ENCODE data around the gene REST. TPM values are rescaled to one million over a fixed set of nuclear protein-coding genes. Genes with fewer than 3 reads are reported as not detected.
"Not testable (repeated sequence)": the region's sequence is repeated elsewhere in the genome, so short reads cannot be mapped to it uniquely, and the experiment has no call there.

REST gene
- total and polyA plus RNA-seq, 2 experiments from 2014 or later, result 36.7 to 54.6 TPM

DNA sequence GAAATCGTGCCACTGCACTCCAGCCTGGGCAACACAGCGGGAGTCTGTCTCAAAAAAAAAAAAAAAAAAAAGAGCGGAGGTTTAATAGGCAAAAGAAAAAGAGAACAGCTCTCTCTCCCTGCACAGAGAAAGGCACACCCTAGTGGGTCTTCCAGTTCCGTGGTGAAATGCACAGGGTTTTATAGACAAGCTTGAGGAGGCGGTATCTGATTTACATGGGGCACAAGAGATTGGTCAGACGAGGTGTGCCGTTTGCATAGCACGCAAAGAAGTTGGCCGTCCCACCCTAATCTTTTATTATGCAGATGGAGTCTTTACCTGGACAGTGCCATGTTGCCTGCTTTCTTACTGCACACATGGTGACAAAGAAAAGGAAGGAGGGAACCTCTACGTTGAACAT, 33.5 kb upstream of the REST start:
- no peaks in the 10 kb centered on the region for H4K20me1 ChIP-seq (ENCODE audit: insufficient read depth)
- no peak for DNase-seq
- no peak for TF ChIP-seq EZH2phosphoT487 (IDR thresholded peaks at IDR 0.05; ENCODE audit: insufficient read depth, low read depth)
- TF ChIP-seq EZH2 (IDR thresholded peaks at IDR 0.05; ENCODE audit: insufficient read depth, poor library complexity, severe bottlenecking), result no peak
- no peaks in the 10 kb centered on the region for H3K27me3 ChIP-seq (replicated peaks; ENCODE audit: insufficient read depth)
- no peak overlapping the region for H3K4me2 ChIP-seq (ENCODE audit: unreplicated experiment)
- in situ Hi-C loops (cut with MboI), result no loop called here
- no peaks in the 10 kb centered on the region for H3K4me1 ChIP-seq (ENCODE audit: insufficient read depth)
- H3K4me3 ChIP-seq, result no peak overlapping the region
- H3K9ac ChIP-seq, result no peak overlapping the region
- WGBS, 2 experiments (ENCODE audit: low coverage in 1 of 2, low lambda C conversion rate in 2 of 2, missing lambda C conversion rate in 2 of 2), result 64 to 70% methylated on average over 8 to 10 of the region's 10 CpGs
- no peaks in the 10 kb centered on the region for H3K79me2 ChIP-seq (ENCODE audit: insufficient read depth)
- H2AFZ ChIP-seq, result no peak overlapping the region
- no peak overlapping the region for H3K27ac ChIP-seq
- no peaks in the 10 kb centered on the region for H3K36me3 ChIP-seq (ENCODE audit: low read depth)
- H3K9me2 ChIP-seq (ENCODE audit: insufficient read depth), result no peaks in the 10 kb centered on the region
- H3K9me3 ChIP-seq (ENCODE audit: low read depth), result no peaks in the 10 kb centered on the region
- 0 out of 2 replicates have a peak, but pooled peaks cover 6% of the 10 kb centered on the region for H3F3A ChIP-seq (ENCODE audit: insufficient read depth)

DNA sequence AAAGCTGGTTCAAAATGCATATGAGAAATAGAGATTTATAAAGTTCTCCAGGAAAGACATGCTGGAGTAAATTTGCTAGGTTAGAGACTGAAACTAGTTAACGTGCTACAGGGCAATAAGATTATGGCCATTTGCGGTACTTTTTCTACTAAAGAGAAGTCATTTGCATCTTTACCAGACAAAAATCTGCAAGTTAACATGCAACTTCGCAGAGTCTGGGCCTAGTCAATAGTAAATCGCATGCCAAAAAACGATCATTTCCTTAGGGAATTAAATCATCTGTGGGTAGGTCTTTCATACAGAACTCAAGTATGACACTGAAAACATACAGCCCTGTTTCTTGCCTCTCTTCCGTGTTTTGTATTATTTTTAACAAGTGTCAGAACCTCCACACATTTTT, 32.8 kb upstream of the REST start:
- WGBS, 2 experiments (ENCODE audit: low coverage in 1 of 2, low lambda C conversion rate in 2 of 2, missing lambda C conversion rate in 2 of 2), result 12 to 13% methylated on average over 6 of the region's 6 CpGs
- no peak for DNase-seq
- H3K79me2 ChIP-seq (ENCODE audit: insufficient read depth), result no peaks in the 10 kb centered on the region
- H3K4me2 ChIP-seq (ENCODE audit: unreplicated experiment), result no peak overlapping the region
- H3K27me3 ChIP-seq (replicated peaks; ENCODE audit: insufficient read depth), result no peaks in the 10 kb centered on the region
- no peak overlapping the region for H3K4me3 ChIP-seq
- TF ChIP-seq EZH2 (IDR thresholded peaks at IDR 0.05; ENCODE audit: insufficient read depth, poor library complexity, severe bottlenecking) (no peak), EZH2phosphoT487 (IDR thresholded peaks at IDR 0.05; ENCODE audit: insufficient read depth, low read depth) (no peak)
- H3F3A ChIP-seq (ENCODE audit: insufficient read depth), result 0 out of 2 replicates have a peak, but pooled peaks cover 6% of the 10 kb centered on the region
- no peaks in the 10 kb centered on the region for H3K36me3 ChIP-seq (ENCODE audit: low read depth)
- H3K9me2 ChIP-seq (ENCODE audit: insufficient read depth), result no peaks in the 10 kb centered on the region
- H3K4me1 ChIP-seq (ENCODE audit: insufficient read depth), result no peaks in the 10 kb centered on the region
- in situ Hi-C loops (cut with MboI), result no loop called here
- H3K9me3 ChIP-seq (ENCODE audit: low read depth), result no peaks in the 10 kb centered on the region
- H2AFZ ChIP-seq, result no peak overlapping the region
- no peak overlapping the region for H3K9ac ChIP-seq
- H3K27ac ChIP-seq, result no peak overlapping the region
- H4K20me1 ChIP-seq (ENCODE audit: insufficient read depth), result no peaks in the 10 kb centered on the region

DNA sequence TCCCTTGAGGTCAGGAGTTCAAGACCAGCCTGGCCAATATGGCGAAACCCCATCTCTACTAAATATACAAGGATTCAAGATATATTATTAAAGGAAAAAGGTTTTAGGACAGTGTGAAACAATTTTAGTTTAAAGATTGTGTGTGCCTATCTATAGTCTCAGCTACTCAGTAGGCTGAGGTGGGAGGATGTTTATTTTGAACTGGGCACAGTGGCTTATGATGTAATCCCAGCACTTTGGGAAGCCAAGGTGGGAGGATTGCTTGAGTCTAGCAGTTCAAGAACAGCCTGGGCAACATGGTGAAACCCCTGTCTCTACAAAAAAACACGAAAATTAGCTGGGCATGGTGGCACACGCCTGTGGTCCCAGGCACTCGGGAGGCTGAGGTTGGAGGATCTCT, 31.4 kb upstream of the REST start:
- Histone ChIP-seq H3F3A (ENCODE audit: insufficient read depth) (0 out of 2 replicates have a peak, but pooled peaks cover under 1% of the 10 kb centered on the region), H4K20me1 (ENCODE audit: insufficient read depth) (no peaks in the 10 kb centered on the region), H3K27me3 (replicated peaks; ENCODE audit: insufficient read depth) (no peaks in the 10 kb centered on the region), H3K36me3 (ENCODE audit: low read depth) (no peaks in the 10 kb centered on the region), H2AFZ (no peak overlapping the region), H3K4me1 (ENCODE audit: insufficient read depth) (no peaks in the 10 kb centered on the region), H3K9me2 (ENCODE audit: insufficient read depth) (no peaks in the 10 kb centered on the region), H3K27ac (no peak overlapping the region), H3K9ac (no peak overlapping the region), H3K4me3 (no peak overlapping the region), H3K9me3 (ENCODE audit: low read depth) (no peaks in the 10 kb centered on the region), H3K4me2 (ENCODE audit: unreplicated experiment) (no peak overlapping the region), H3K79me2 (ENCODE audit: insufficient read depth) (no peaks in the 10 kb centered on the region)
- no peak for DNase-seq
- TF ChIP-seq EZH2phosphoT487 (IDR thresholded peaks at IDR 0.05; ENCODE audit: insufficient read depth, low read depth) (no peak), EZH2 (IDR thresholded peaks at IDR 0.05; ENCODE audit: insufficient read depth, poor library complexity, severe bottlenecking) (no peak)
- in situ Hi-C loops (cut with MboI), result no loop called here
- WGBS, 2 experiments (ENCODE audit: low coverage in 1 of 2, low lambda C conversion rate in 2 of 2, missing lambda C conversion rate in 2 of 2), result 52% methylated on average over 4 of the region's 4 CpGs

DNA sequence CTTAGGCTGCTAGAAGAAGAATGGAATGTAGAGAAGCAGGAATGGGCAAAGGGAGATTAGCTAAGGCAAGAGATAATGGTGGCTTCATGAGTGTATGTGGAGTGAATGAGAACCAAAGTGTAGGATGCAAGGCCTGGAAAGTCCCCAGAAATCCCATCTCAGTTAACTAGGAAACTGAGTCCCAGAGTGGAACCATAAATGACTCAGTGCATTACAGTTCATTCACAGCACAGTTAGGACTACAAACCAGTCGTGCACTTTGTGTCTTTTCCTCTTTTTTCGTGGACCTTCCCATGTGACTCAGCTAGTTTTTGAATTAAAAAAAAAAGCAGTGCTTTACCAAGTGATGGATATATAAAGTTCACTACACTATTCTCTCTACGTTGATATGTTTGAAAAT, 27.7 kb upstream of the REST start:
- Histone ChIP-seq H2AFZ (no peak overlapping the region), H3K36me3 (ENCODE audit: low read depth) (no peaks in the 10 kb centered on the region), H3K9ac (no peak overlapping the region), H3K9me3 (ENCODE audit: low read depth) (no peaks in the 10 kb centered on the region), H3K4me2 (ENCODE audit: unreplicated experiment) (no peak overlapping the region), H3K4me3 (no peak overlapping the region), H3K79me2 (ENCODE audit: insufficient read depth) (no peaks in the 10 kb centered on the region), H3K9me2 (ENCODE audit: insufficient read depth) (no peaks in the 10 kb centered on the region), H3K27me3 (replicated peaks; ENCODE audit: insufficient read depth) (no peaks in the 10 kb centered on the region), H3K4me1 (ENCODE audit: insufficient read depth) (no peaks in the 10 kb centered on the region), H3F3A (ENCODE audit: insufficient read depth) (no peaks in the 10 kb centered on the region), H3K27ac (no peak overlapping the region), H4K20me1 (ENCODE audit: insufficient read depth) (no peaks in the 10 kb centered on the region)
- 45 to 47% methylated on average over 3 of the region's 3 CpGs for WGBS, 2 experiments (ENCODE audit: low coverage in 1 of 2, low lambda C conversion rate in 2 of 2, missing lambda C conversion rate in 2 of 2)
- TF ChIP-seq EZH2phosphoT487 (IDR thresholded peaks at IDR 0.05; ENCODE audit: insufficient read depth, low read depth), result no peak
- TF ChIP-seq EZH2 (IDR thresholded peaks at IDR 0.05; ENCODE audit: insufficient read depth, poor library complexity, severe bottlenecking), result no peak
- no peak for DNase-seq
- in situ Hi-C loops (cut with MboI), result no loop called here

DNA sequence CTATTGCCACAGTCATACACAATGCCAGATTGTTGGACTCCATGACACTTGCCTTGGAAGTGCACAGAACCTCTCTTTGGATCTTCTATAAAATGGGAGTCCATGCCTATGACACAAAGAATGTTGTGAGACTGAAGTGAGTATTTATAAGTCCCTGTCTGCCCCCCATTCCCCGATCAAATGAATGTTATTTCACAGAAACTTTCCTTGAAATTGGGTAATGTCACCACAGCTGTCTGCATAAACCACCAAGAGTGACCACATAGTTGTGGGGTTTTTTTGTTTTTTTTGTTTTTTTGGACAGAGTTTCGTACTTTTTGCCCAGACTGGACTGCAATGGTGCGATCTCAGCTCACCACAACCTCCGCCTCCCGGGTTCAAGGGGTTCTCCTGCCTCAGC, 27.1 kb upstream of the REST start:
- in situ Hi-C loops (cut with MboI), result no loop called here
- Histone ChIP-seq H3K36me3 (ENCODE audit: low read depth) (no peaks in the 10 kb centered on the region), H3K27ac (no peak overlapping the region), H4K20me1 (ENCODE audit: insufficient read depth) (no peaks in the 10 kb centered on the region), H3K9me3 (ENCODE audit: low read depth) (no peaks in the 10 kb centered on the region), H3K9ac (no peak overlapping the region), H3K4me2 (ENCODE audit: unreplicated experiment) (no peak overlapping the region), H3K79me2 (ENCODE audit: insufficient read depth) (no peaks in the 10 kb centered on the region), H3K9me2 (ENCODE audit: insufficient read depth) (no peaks in the 10 kb centered on the region), H3K27me3 (replicated peaks; ENCODE audit: insufficient read depth) (0 out of 2 replicates have a peak, but pooled peaks cover under 1% of the 10 kb centered on the region), H2AFZ (no peak overlapping the region), H3F3A (ENCODE audit: insufficient read depth) (no peaks in the 10 kb centered on the region), H3K4me3 (no peak overlapping the region), H3K4me1 (ENCODE audit: insufficient read depth) (no peaks in the 10 kb centered on the region)
- TF ChIP-seq EZH2 (IDR thresholded peaks at IDR 0.05; ENCODE audit: insufficient read depth, poor library complexity, severe bottlenecking), result no peak
- TF ChIP-seq EZH2phosphoT487 (IDR thresholded peaks at IDR 0.05; ENCODE audit: insufficient read depth, low read depth), result no peak
- 58 to 61% methylated on average over 5 of the region's 5 CpGs for WGBS, 2 experiments (ENCODE audit: low coverage in 1 of 2, low lambda C conversion rate in 2 of 2, missing lambda C conversion rate in 2 of 2)
- no peak for DNase-seq

DNA sequence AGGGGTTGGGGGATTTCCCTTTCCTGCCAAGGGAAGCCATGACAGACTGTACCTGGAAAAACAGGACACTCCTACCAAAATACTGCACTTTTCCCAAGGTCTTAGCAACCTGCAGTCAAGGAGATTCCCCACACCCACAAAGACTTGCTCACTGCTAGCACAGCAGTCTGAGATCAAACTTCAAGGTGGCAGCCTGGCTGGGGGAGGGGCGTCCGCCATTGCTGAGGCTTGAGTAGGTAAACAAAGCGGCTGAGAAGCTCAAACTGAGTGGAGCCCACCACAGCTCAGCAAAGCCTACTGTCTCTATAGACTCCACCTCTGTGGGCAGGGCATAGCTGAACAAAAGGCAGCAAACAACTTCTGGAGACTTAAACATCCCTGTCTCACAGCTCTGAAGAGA, 23.2 kb upstream of the REST start:
- H3K4me2 ChIP-seq (ENCODE audit: unreplicated experiment); H3K4me3 ChIP-seq; H3K27ac ChIP-seq; in situ Hi-C loops (cut with MboI); H3K79me2 ChIP-seq (ENCODE audit: insufficient read depth); H3K36me3 ChIP-seq (ENCODE audit: low read depth); H3K9ac ChIP-seq; H3K9me3 ChIP-seq (ENCODE audit: low read depth); H3K9me2 ChIP-seq (ENCODE audit: insufficient read depth); H3K4me1 ChIP-seq (ENCODE audit: insufficient read depth); H2AFZ ChIP-seq; DNase-seq; H3F3A ChIP-seq (ENCODE audit: insufficient read depth); H4K20me1 ChIP-seq (ENCODE audit: insufficient read depth): not testable (repeated sequence)
- H3K27me3 ChIP-seq (replicated peaks; ENCODE audit: insufficient read depth), result peaks cover 15% of the 10 kb centered on the region; the same call in 1 of the 2 replicates
- 33 to 54% methylated on average over 3 of the region's 3 CpGs for WGBS, 2 experiments (ENCODE audit: low coverage in 1 of 2, low lambda C conversion rate in 2 of 2, missing lambda C conversion rate in 2 of 2)
